ENCODE data around the gene TAF6.

Gene TAF6

DNA sequence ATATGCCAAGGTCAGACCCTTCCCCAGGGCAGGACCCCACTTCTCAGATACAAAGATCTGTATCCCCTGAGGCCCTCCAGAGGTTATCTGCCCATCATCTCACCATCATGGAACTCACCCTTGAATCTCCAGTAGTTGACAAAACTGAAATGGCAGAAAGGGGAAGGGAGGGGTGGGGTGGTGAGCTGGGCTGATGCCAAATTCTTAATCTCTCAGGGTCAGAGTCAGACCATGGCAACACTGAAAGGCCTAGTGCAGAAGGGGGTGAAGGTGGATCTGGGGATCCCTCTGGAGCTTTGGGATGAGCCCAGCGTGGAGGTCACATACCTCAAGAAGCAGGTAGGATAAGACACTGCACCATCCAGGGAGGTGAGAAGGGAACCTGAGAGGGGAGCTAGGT, 3.4 kb upstream of the TAF6 start:
- DNase-seq (ENCODE audit: low read depth in 2 of 2): no peak

GRCh38 chr7:100122067-100122466, 2.9 kb upstream of the TAF6 start:
- no peak for DNase-seq (ENCODE audit: low read depth in 2 of 2)

- DNase-seq (ENCODE audit: low read depth in 2 of 2): no peak
Observed at GRCh38 chr7:100120733-100121036, 1.5 kb upstream of the TAF6 start.

- peak; percentile 43 to 47 for DNase-seq (ENCODE audit: low read depth in 2 of 2)
Observed at GRCh38 chr7:100119970-100120732, 993 bp upstream of the TAF6 start.

DNA sequence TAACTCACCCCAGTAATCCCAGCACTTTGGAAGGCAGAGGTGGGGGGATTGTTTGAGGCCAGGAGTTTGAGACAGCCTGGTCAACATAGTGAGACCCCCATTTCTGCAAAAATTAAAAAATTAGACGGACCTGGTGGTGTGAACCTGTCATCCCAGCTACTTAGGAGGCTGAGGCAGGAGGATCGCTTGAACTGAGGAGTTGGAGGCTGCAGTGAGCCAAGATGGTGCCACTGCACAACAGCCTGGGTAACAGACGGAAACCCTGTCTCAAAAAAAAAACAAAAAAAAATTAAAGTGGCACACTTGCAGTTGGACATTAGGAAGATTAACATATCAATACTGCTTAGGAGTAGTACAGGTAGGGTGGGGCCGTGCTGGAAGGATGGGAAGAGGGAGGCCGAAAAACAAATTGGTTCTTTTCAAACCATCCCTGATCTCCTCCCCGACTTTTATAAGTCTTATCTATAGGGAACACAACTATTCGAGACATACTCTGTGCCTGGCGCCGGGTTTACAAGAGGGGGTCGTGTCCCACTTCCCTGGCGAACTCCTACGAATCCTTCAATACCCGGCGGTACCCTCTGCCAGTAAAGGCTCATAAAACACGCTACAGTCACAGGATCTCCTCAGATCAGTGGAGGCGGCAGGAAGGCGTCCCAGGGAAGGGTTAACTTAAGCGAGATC, 628 bp downstream of the TAF6 start:
- DNase-seq (ENCODE audit: low read depth in 2 of 2): no peak

GRCh38 chr7:100115026-100115425, 4.1 kb downstream of the TAF6 start:
- DNase-seq (ENCODE audit: low read depth in 2 of 2): no peak

DNA sequence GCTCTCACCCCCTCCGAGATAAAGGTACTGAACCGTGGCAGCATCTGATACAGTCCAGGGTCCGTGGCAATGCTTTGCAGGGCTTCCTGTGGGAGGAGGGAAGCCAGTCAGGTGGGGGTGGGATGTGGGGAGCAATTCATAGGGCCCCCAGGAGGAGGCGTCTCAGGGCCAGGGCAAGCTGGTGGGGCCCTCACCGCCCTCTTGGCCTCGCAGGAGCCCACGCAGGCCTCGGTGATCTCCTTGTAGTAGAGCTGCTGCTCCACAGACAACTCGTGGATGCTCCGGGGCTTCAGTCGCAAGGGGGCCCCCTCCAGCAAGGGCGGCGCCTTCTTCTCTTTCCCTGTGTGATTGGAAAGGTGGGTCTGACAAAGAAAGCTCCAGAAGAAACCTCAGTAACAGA, 7.2 kb downstream of the TAF6 start:
- no peak for DNase-seq (ENCODE audit: low read depth in 2 of 2)

DNA sequence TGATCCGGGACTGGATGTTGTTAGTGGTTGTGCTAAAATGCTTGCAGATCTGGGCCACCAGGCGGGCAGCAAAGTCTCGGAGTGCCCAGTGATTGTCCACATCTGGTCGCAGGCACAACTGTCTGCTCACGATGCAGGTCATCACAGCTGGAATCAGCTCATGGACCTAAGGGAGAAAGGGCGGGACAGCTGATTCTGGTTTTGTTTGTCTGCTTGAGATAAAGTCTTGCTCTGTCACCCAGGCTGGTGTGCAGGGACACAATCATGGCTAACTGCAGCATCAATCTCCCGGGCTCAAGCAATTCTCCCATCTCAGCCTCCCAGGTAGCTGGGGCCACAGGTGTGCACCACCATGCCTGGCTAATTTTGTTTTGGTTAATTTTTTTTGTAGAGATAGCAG, 8.0 kb downstream of the TAF6 start:
- DNase-seq (ENCODE audit: low read depth in 2 of 2): no peak

GRCh38 chr7:100109521-100110163, 9.5 kb downstream of the TAF6 start:
- DNase-seq (ENCODE audit: low read depth in 2 of 2): no peak

DNA sequence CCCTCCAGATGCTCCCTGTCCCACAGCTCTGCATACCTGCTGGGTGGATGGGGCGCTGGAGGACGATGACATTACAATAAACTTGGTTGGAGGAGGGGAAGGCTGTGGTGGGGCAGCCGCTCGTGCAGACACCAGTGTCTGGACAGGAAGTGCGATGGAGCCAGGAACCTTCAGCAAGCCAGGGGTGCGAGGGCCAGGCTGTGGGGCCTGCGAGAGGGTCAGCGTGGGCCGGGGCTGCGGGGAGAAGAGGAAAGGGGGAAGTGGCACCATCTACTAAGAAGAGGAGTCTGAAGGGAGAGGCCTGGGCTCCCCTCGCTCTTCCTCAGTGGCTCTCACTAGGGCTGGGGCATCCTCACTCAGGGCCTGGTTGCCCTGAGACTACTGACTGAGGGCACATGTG, 11.3 kb downstream of the TAF6 start:
- DNase-seq (ENCODE audit: low read depth in 2 of 2): no peak

GRCh38 chr7:100107125-100107737, 11.9 kb downstream of the TAF6 start:
- DNase-seq (ENCODE audit: low read depth in 2 of 2): no peak

DNA sequence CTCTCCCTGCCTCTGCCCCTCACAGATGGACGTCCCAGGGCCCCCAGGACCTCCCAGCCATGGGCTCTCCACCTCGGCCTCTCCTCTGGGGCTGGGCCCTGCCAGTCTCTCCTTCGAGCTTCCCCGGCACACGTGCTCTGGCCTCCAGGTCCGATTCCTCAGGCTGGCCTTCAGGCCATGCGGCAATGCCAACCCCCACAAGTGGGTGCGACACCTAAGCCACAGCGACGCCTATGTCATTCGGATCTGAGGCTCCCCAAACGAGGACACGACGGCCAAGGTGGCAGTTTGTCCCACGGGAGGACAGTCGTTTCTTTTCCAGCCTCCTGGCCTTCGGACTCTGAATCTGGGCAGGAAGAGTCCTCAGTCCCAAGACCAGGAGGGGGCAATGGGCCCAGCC, 12.5 kb downstream of the TAF6 start:
- no peak for DNase-seq (ENCODE audit: low read depth in 2 of 2)

GRCh38 chr7:100105534-100105933, 13.6 kb downstream of the TAF6 start:
- DNase-seq (ENCODE audit: low read depth in 2 of 2): no peak

DNA sequence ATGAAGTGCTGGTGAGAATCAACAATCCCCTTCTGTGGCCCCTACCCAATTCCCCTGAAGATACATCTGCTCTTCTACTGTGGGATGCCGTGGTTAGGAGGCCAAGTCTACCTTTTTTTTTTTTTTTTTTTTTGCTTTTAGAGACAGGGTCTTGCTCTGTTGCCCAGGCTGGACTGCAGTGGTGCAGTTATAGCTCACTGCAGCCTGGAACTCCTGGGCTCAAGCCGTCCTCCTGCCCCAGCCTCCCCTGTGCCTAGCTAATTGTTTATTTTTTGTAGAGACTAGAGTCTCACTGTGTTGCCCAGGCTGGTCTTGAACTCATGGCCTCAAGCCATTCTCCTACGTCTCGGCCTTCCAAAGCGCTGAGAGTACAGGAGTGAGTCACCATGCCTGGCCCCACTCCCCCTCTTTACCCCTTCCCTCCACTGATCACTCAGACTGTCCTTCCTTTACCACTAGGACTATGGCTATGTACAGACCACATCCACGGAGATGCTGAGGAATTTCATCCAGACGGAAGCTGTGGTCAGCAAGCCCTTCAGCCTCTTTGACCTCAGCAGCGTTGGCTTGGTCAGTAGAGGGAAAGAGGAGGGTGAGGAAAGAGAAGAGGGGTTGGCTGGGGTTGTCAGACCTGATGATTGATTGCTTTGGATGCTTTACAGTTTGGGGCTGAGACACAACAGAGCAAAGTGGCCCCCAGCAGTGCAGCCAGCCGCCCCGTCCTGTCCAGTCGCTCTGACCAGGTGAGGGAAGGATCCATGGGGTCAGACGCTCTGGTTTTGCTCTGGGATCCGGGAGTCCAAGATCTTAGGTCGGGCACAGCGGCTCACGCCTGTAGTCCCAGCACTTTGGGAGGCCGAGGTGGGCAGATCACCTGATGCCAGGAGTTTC, 16.0 kb downstream of the TAF6 start:
- no peak for DNase-seq (ENCODE audit: low read depth in 2 of 2)

DNA sequence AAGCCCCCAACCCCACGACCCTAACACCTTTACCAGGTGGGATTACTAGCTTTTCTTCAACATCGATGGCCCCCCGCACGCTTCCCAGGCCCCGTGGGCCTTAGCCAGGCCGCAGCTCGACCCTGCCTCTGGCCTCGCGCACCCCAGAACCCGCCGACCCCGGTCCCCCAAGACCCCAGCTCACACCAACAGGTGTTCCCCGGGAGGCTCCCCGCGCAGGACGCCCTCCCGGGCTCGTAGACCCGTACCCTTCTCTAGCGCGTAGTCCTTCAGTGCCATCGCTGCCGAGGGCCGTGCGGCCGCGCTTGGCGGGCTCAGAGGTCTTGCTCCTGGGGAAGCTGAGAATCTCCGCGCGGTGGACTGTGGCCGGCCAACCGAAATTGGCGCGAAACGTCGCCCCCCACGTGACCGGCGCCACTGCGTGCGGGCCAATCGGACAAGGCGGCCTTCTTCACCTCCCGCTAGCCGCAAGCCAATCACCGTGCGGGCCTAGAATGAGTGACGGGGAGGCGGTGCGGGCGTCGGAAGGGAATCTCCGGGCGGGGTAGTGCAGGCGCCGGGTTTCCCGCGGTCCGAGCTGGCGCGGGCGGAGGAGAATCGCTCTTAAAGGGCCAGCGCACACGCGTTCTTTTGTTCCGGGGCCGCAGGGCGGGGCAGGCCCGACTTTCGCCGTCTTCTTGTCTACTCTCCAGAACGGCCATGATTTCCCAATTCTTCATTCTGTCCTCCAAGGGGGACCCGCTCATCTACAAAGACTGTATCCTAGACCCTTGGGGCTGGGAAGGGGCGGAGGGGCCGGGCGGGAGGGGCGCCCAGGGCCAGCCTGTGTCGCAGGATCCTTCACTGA, 17.9 kb downstream of the TAF6 start, which contains the start of the genes AP4M1 and MCM7:
TSS of gene AP4M1 (plus strand) at position 628 of the 847 bp plus-strand sequence. CDS start at position 700, 72 bp downstream.
TSS of gene MCM7 (minus strand) at position 382 of the 847 bp plus-strand sequence. CDS start at position 279, 103 bp downstream.
- DNase-seq (ENCODE audit: low read depth in 2 of 2): peak; percentile 92 to 93

GRCh38 chr7:100100420-100101015, 18.6 kb downstream of the TAF6 start:
- DNase-seq (ENCODE audit: low read depth in 2 of 2): peak; percentile 63 to 64

DNA sequence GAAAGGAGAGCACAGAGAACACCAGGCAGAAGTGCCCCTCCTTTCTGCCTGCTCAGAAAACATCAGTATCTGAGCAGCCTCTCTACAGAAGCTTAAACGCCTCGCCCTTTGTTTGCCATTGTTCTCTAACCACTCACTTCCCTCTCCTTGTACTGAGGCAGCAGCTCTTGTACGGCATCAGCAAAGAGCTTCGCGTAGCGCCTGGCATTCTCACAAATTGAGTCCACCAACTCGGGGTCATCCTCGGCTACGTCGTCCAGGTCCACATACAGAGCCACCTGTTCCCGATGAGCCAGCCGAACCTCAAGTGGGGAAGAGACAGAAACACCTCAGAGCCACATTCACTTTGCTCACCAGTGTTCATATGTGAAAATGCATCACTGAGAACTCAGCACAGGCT, 19.7 kb downstream of the TAF6 start:
- DNase-seq (ENCODE audit: low read depth in 2 of 2): no peak

GRCh38 chr7:100098913-100099312, 20.2 kb downstream of the TAF6 start:
- no peak for DNase-seq (ENCODE audit: low read depth in 2 of 2)

DNA sequence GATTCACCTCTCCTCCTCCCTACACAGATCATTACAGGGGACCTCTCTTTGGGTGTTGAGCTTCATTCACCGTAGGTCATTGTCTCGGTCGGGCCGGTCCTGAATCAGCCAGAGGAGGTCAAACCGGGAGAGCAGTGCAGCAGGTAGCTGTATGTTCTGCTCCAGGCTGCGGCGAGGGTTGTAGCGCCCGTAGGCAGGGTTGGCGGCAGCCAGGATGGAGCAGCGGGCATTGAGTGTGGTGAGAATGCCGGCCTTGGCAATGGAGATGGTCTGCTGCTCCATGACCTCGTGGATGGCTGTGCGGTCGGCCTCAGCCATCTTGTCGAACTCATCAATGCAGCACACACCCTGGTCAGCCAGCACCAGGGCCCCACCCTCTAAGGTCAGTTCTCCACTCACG, 23.5 kb downstream of the TAF6 start:
- no peak for DNase-seq (ENCODE audit: low read depth in 2 of 2)

- DNase-seq (ENCODE audit: low read depth in 2 of 2): no peak
Observed at GRCh38 chr7:100095289-100095688, 23.9 kb downstream of the TAF6 start.
